H9 (cell line): ENCODE measurements around the gene SCUBE1. TPM values are rescaled to one million over a fixed set of nuclear protein-coding genes. Genes with fewer than 3 reads are reported as not detected.

Experiments used
- DNase-seq: peaks from one replicate; pipeline ENCODE4 v3.0.0-alpha.2; 2017
- H2AFZ ChIP-seq: one replicate; pipeline ENCODE4 v1.6.1; 2013; ENCODE audit warnings: mild to moderate bottlenecking, low read length, control low read depth, moderate library complexity
- H2AK5ac ChIP-seq: 2 replicates; pipeline ENCODE4 v1.6.1; 2013; ENCODE audit warnings: low read length, control low read depth, mixed read lengths; ENCODE audit not compliant: insufficient read length
- H2BK120ac ChIP-seq: one replicate; pipeline ENCODE4 v1.6.1; 2013; ENCODE audit warnings: low read depth, mild to moderate bottlenecking, low read length, control low read depth, inconsistent platforms; ENCODE audit not compliant: poor library complexity, severe bottlenecking
- H2BK12ac ChIP-seq: 2 replicates; pipeline ENCODE4 v1.6.1; 2013; ENCODE audit warnings: low read length, control low read depth, mixed read lengths, low read depth; ENCODE audit not compliant: insufficient read length
- H2BK15ac ChIP-seq: 2 replicates; pipeline ENCODE4 v1.6.1; 2013; ENCODE audit warnings: low read depth, low read length, control low read depth
- H2BK20ac ChIP-seq: one replicate; pipeline ENCODE4 v1.6.1; 2013; ENCODE audit warnings: low read depth, mild to moderate bottlenecking, low read length, control low read depth, inconsistent platforms; ENCODE audit not compliant: poor library complexity, severe bottlenecking
- H2BK5ac ChIP-seq: 2 replicates; pipeline ENCODE4 v1.6.1; 2013; ENCODE audit warnings: low read length, control low read depth, mixed read lengths; ENCODE audit not compliant: insufficient read length
- H3K14ac ChIP-seq: 2 replicates; pipeline ENCODE4 v1.6.1; 2013; ENCODE audit warnings: low read length, control low read depth; ENCODE audit not compliant: insufficient read depth
- H3K18ac ChIP-seq: 2 replicates; pipeline ENCODE4 v1.6.1; 2013; ENCODE audit warnings: low read depth, mild to moderate bottlenecking, mixed read lengths, low read length, control low read depth; ENCODE audit not compliant: insufficient read length
- H3K23ac ChIP-seq: 2 replicates; pipeline ENCODE4 v1.6.1; 2013; ENCODE audit warnings: low read length, control low read depth, mixed read lengths, low read depth; ENCODE audit not compliant: insufficient read length
- H3K23me2 ChIP-seq: 2 replicates; pipeline ENCODE4 v1.6.1; 2013; ENCODE audit warnings: low read depth, mild to moderate bottlenecking, mixed read lengths, low read length, control low read depth; ENCODE audit not compliant: insufficient read length, poor library complexity, severe bottlenecking
- H3K27ac ChIP-seq: 2 replicates; pipeline ENCODE4 v1.5.1; 2013; ENCODE audit warnings: low read length, control low read depth, mixed read lengths, low read depth; ENCODE audit not compliant: insufficient read length
- H3K27me3 ChIP-seq: 2 replicates; pipeline ENCODE4 v1.6.1; 2013; ENCODE audit warnings: low read length, control low read depth, inconsistent platforms; ENCODE audit not compliant: insufficient read depth
- H3K4ac ChIP-seq: 2 replicates; pipeline ENCODE4 v1.6.1; 2013; ENCODE audit warnings: low read depth, mild to moderate bottlenecking, control low read depth, inconsistent platforms, low read length, moderate library complexity
- H3K4me1 ChIP-seq: 2 replicates; pipeline ENCODE4 v1.6.1; 2013; ENCODE audit warnings: low read length, control low read depth, inconsistent platforms; ENCODE audit not compliant: insufficient read depth
- H3K4me2 ChIP-seq: 2 replicates; pipeline ENCODE4 v1.6.1; 2013; ENCODE audit warnings: low read length, control low read depth, mixed read lengths; ENCODE audit not compliant: insufficient read length, insufficient read depth
- H3K56ac ChIP-seq: 2 replicates; pipeline ENCODE4 v1.6.1; 2013; ENCODE audit warnings: low read depth, mild to moderate bottlenecking, mixed read lengths, low read length, control low read depth; ENCODE audit not compliant: insufficient read length
- H3K79me1 ChIP-seq: 2 replicates; pipeline ENCODE4 v1.6.1; 2013; ENCODE audit warnings: low read depth, mild to moderate bottlenecking, moderate library complexity, low read length, control low read depth, inconsistent platforms; ENCODE audit not compliant: insufficient read depth, poor library complexity, severe bottlenecking
- H3K79me2 ChIP-seq: 2 replicates; pipeline ENCODE4 v1.6.1; 2013; ENCODE audit warnings: low read length, control low read depth, inconsistent platforms; ENCODE audit not compliant: insufficient read depth
- H3K9ac ChIP-seq: 2 replicates; pipeline ENCODE4 v1.6.1; 2013; ENCODE audit warnings: low read length, control low read depth, mixed read lengths; ENCODE audit not compliant: insufficient read length; ENCODE audit errors: extremely low read depth
- H3K9me3 ChIP-seq: one replicate; pipeline ENCODE4 v1.6.1; 2013; ENCODE audit warnings: low read depth, low read length, inconsistent platforms; ENCODE audit not compliant: control insufficient read depth
- H3T11ph ChIP-seq: one replicate; pipeline ENCODE4 v1.6.1; 2013; ENCODE audit warnings: mild to moderate bottlenecking, low read length, control low read depth, inconsistent platforms
- H4K20me1 ChIP-seq: one replicate; pipeline ENCODE4 v1.6.1; 2013; ENCODE audit not compliant: control insufficient read depth, insufficient read length, insufficient read depth
- H4K5ac ChIP-seq: 2 replicates; pipeline ENCODE4 v1.6.1; 2013; ENCODE audit warnings: low read depth, mild to moderate bottlenecking, mixed read lengths, low read length, control low read depth; ENCODE audit not compliant: insufficient read length
- H4K8ac ChIP-seq: replicated peaks from 2 replicates; pipeline ENCODE4 v1.6.1; 2013; ENCODE audit warnings: low read length, control low read depth, mixed read lengths, low read depth; ENCODE audit not compliant: insufficient read length
- H4K91ac ChIP-seq: 2 replicates; pipeline ENCODE4 v1.6.1; 2013; ENCODE audit warnings: low read depth, mild to moderate bottlenecking, moderate library complexity, mixed read lengths, low read length, control low read depth; ENCODE audit not compliant: insufficient read length
- H3K27ac Mint-ChIP-seq, 3 experiments: 2 replicates in 2 of 3; 3 replicates in 1 of 3; pipeline ENCODE4 v1.8.0; 2020 to 2021; ENCODE audit warnings: mixed read lengths in 3 of 3, mild to moderate bottlenecking in 1 of 3, moderate library complexity in 1 of 3
- H3K27me3 Mint-ChIP-seq: 2 replicates; pipeline ENCODE4 v1.8.0; 2021; ENCODE audit warnings: low read depth, mild to moderate bottlenecking, moderate library complexity, mixed read lengths
- H3K36me3 Mint-ChIP-seq, 3 experiments: 2 replicates in 2 of 3; 3 replicates in 1 of 3; pipeline ENCODE4 v1.8.0; 2020 to 2021; ENCODE audit warnings: low read depth in 3 of 3, mixed read lengths in 3 of 3; ENCODE audit not compliant: insufficient read depth in 1 of 3
- H3K4me1 Mint-ChIP-seq, 2 experiments: 2 replicates each; pipeline ENCODE4 v1.8.0; 2020; ENCODE audit warnings: mixed read lengths in 2 of 2
- H3K4me3 Mint-ChIP-seq, 2 experiments: 2 replicates in 1 of 2; 3 replicates in 1 of 2; pipeline ENCODE4 v1.8.0; 2020 to 2021; ENCODE audit warnings: mild to moderate bottlenecking in 2 of 2, mixed read lengths in 2 of 2, moderate library complexity in 1 of 2
- H3K9me3 Mint-ChIP-seq, 2 experiments: 2 replicates in 1 of 2; 3 replicates in 1 of 2; pipeline ENCODE4 v1.8.0; 2020; ENCODE audit warnings: mild to moderate bottlenecking in 2 of 2, mixed read lengths in 2 of 2, moderate library complexity in 1 of 2
- WGBS: extraction: QIAGEN DNeasy Blood & Tissue Kit; methylation state at CpG from one replicate; pipeline ENCODE4 v1.1.7; 2013; ENCODE audit warnings: missing lambda C conversion rate, low lambda C conversion rate, mixed read lengths; ENCODE audit not compliant: insufficient read length; ENCODE audit errors: extremely low coverage; 5-methylcytosine and 5-hydroxymethylcytosine counted together
- total RNA-seq: library from RNA; stranded (reverse); gene quantifications from 2 replicates; pipeline ENCODE4 v1.2.1, GENCODE V29; 2021
- TF ChIP-seq, protein P1 (sequence below): fragments of 200-600 bp; sonication (generic); conservative IDR thresholded peaks from 3 replicates; pipeline ENCODE4 v1.8.0; 2021; ENCODE audit warnings: antibody characterized with exemption, mild to moderate bottlenecking

Gene SCUBE1
- total RNA-seq, 1 experiment from 2014 or later = 1.2 TPM

DNA sequence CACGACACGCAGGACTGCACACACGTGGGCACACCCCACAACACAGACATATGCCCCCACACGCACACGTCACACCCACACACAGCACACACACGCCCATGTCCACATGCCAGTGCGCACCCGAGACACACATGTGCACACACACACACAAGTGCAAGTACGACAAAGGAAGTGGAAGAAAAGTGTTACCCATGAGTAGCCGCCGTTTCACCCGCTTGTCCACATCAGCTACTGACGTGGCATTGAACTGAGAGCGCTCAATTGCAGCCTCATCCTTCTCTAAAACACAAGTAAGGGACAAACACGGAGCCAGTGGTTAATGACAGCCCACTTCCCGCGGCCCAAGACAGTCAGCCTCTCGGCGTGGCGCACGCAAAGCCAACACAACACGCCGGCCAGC lies 87.9 kb downstream of the SCUBE1 start:
- TF ChIP-seq, protein P1, sequence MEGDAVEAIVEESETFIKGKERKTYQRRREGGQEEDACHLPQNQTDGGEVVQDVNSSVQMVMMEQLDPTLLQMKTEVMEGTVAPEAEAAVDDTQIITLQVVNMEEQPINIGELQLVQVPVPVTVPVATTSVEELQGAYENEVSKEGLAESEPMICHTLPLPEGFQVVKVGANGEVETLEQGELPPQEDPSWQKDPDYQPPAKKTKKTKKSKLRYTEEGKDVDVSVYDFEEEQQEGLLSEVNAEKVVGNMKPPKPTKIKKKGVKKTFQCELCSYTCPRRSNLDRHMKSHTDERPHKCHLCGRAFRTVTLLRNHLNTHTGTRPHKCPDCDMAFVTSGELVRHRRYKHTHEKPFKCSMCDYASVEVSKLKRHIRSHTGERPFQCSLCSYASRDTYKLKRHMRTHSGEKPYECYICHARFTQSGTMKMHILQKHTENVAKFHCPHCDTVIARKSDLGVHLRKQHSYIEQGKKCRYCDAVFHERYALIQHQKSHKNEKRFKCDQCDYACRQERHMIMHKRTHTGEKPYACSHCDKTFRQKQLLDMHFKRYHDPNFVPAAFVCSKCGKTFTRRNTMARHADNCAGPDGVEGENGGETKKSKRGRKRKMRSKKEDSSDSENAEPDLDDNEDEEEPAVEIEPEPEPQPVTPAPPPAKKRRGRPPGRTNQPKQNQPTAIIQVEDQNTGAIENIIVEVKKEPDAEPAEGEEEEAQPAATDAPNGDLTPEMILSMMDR = no peak
- Histone ChIP-seq H3K4ac (no peak overlapping the region), H3K23ac (no peak overlapping the region), H3T11ph (no peak overlapping the region), H3K79me2 (no peaks in the 10 kb centered on the region), H3K9me3 (no peaks in the 10 kb centered on the region), H2BK20ac (no peak overlapping the region), H3K14ac (no peak overlapping the region), H4K91ac (no peak overlapping the region), H2AK5ac (no peak overlapping the region), H2BK5ac (no peak overlapping the region), H2AFZ (no peak overlapping the region), H3K27me3 (no peaks in the 10 kb centered on the region), H3K56ac (no peak overlapping the region), H3K18ac (no peak overlapping the region), H3K23me2 (no peaks in the 10 kb centered on the region), H3K4me1 (no peaks in the 10 kb centered on the region), H4K8ac (no peak overlapping the region), H2BK120ac (no peak overlapping the region), H3K4me2 (no peak overlapping the region), H4K20me1 (no peaks in the 10 kb centered on the region), H3K79me1 (no peaks in the 10 kb centered on the region), H3K27ac (no peak overlapping the region), H4K5ac (no peak overlapping the region), H2BK12ac (no peak overlapping the region), H3K9ac (no peak overlapping the region), H2BK15ac (no peak overlapping the region)
- no CpG with 5 or more reads among the region's 23 CpGs for WGBS
- Mint-ChIP-seq H3K4me3 (no peak overlapping the region), H3K36me3 (no peaks in the 10 kb centered on the region; a peak in 1 of 7 replicates), H3K27ac (no peak overlapping the region; a peak in 1 of 7 replicates), H3K4me1 (peaks cover 4 to 6% of the 10 kb centered on the region in 2 experiments; a peak in 3 of 4 replicates), H3K27me3 (peaks cover 8% of the 10 kb centered on the region), H3K9me3 (no peaks in the 10 kb centered on the region)
- DNase-seq = no peak
